ENCODE measurements around the gene ANKRD66.

ANKRD66 gene

DNA sequence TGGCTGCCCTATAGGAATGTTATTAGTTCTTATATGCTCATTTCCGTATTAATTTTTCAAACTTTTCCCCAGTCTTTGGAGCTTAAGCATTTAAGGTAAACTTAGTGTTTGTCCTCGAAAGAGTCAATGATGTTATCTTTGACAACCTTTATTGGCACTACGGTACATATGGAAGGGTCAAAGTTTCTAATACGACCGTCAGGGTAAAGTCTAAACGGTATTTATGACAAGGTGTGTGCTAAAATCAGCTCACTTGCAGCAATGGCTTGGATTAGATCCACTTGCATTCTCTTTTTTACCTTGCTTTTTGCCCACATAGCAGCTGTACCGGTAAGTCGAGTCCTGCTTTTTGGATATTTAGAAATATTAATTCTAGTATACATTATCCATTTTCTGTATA is 46.4 kb downstream of the ANKRD66 start, which contains the start of gene MEP1A:
MEP1A (plus strand) TSS at position 252 of the 400 bp plus-strand sequence; CDS start at position 262, 10 bp downstream.
- no peak within 1 kb of the TSS for H3K4me3 ChIP-seq (ENCODE audit: low read length)
- no peak within 1 kb of the TSS for H3K9ac ChIP-seq (ENCODE audit: low read length)
- no peaks in the 10 kb centered on the region for H3K4me1 ChIP-seq (ENCODE audit: control insufficient read depth, insufficient read depth, low read length)
- H3K36me3 ChIP-seq (ENCODE audit: control insufficient read depth, insufficient read depth, low read length, severe bottlenecking), result no peaks in the 10 kb centered on the region
- H3K27me3 ChIP-seq (replicated peaks; ENCODE audit: control insufficient read depth, insufficient read depth, low read length), result peaks cover 8% of the 10 kb centered on the region
- DNase-seq (ENCODE audit: low read depth), result no peak
- no peaks in the 10 kb centered on the region for H3K9me3 ChIP-seq (ENCODE audit: control insufficient read depth, low read length)

DNA sequence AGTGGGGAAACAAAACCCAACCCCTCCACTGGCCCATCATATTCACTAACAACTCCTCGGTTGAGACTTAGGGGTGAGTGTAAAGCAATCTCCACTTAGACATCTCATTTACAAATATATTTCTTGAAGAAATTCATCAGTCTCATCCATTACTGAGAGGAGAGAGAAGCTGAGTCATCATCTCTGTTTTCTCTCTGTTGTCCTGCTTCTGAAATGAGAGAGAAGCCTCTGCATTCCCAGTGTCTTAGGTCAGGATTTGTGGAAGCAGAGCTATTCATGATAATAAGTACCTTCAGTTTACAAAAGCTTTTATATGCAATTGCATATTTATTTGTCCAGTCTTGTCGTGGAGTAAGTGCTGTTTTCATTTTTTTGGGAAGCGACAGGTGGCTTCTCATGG is 47.3 kb downstream of the ANKRD66 start:
- Histone ChIP-seq H3K27me3 (replicated peaks; ENCODE audit: control insufficient read depth, insufficient read depth, low read length) (peaks cover 8% of the 10 kb centered on the region), H3K36me3 (ENCODE audit: control insufficient read depth, insufficient read depth, low read length, severe bottlenecking) (no peaks in the 10 kb centered on the region), H3K9me3 (ENCODE audit: control insufficient read depth, low read length) (no peaks in the 10 kb centered on the region), H3K9ac (ENCODE audit: low read length) (no peak overlapping the region), H3K4me1 (ENCODE audit: control insufficient read depth, insufficient read depth, low read length) (no peaks in the 10 kb centered on the region), H3K4me3 (ENCODE audit: low read length) (no peak overlapping the region)
- no peak for DNase-seq (ENCODE audit: low read depth)

DNA sequence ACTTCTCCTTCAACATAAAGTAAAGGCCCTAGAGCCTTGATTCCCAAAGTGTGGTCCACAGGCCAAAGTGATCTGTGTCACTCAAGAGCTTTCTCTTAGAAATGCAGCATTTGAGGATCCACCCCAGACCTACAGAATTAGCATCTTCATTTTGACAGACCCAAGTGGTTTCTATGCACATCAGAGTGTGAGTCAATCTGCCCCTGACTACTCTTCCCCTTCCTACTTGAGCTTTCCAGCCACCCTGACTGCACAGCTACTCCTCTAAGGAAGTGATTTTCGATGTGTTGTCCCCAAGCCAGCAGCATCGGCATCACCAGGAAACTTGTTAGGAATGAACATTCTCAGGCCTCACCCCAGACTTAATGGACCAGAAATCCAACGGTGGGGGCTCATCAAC is 49.1 kb downstream of the ANKRD66 start:
- Histone ChIP-seq H3K4me1 (ENCODE audit: control insufficient read depth, insufficient read depth, low read length) (no peaks in the 10 kb centered on the region), H3K36me3 (ENCODE audit: control insufficient read depth, insufficient read depth, low read length, severe bottlenecking) (no peaks in the 10 kb centered on the region), H3K9ac (ENCODE audit: low read length) (no peak overlapping the region), H3K4me3 (ENCODE audit: low read length) (no peak overlapping the region), H3K9me3 (ENCODE audit: control insufficient read depth, low read length) (no peaks in the 10 kb centered on the region), H3K27me3 (replicated peaks; ENCODE audit: control insufficient read depth, insufficient read depth, low read length) (peaks cover 7% of the 10 kb centered on the region)
- DNase-seq (ENCODE audit: low read depth), result no peak

DNA sequence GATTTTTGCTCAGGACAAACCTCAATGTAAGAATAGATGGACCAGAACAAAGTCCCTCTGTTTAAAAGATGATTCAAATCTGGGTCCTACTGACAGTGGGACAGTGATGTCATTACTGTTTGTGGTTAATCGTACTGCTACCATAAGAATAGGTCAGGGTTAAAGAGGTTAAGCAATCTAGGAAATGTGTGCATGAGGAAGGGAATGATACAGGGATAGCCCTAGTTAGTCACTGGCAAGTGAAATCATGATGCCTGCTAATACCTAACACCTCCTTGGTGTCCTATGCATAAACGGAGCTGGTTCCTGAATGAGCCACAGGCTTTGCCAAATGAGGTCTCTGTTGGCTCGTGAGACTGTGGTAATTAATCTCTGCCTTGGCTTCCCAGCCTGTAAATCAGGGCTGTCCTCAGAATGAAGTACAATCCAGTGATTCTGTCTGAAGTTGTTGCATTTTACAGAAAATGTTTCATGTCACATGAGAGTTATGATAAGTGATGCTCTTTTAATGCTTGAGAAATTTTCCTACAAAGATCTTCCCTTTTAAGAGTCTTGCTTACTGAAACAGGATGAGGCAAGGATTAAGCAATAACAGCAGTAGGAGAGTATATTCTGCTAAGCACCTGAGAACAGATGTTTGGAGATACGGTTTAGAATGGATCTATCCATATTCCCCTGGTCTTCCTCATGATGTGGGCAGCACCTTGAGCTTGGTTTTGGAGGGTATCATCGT is 50.3 kb downstream of the ANKRD66 start:
- H3K4me1 ChIP-seq (ENCODE audit: control insufficient read depth, insufficient read depth, low read length), result no peaks in the 10 kb centered on the region
- peaks cover 7% of the 10 kb centered on the region for H3K27me3 ChIP-seq (replicated peaks; ENCODE audit: control insufficient read depth, insufficient read depth, low read length)
- no peak overlapping the region for H3K9ac ChIP-seq (ENCODE audit: low read length)
- no peak for DNase-seq (ENCODE audit: low read depth)
- H3K36me3 ChIP-seq (ENCODE audit: control insufficient read depth, insufficient read depth, low read length, severe bottlenecking), result no peaks in the 10 kb centered on the region
- no peaks in the 10 kb centered on the region for H3K9me3 ChIP-seq (ENCODE audit: control insufficient read depth, low read length)
- no peak overlapping the region for H3K4me3 ChIP-seq (ENCODE audit: low read length)

DNA sequence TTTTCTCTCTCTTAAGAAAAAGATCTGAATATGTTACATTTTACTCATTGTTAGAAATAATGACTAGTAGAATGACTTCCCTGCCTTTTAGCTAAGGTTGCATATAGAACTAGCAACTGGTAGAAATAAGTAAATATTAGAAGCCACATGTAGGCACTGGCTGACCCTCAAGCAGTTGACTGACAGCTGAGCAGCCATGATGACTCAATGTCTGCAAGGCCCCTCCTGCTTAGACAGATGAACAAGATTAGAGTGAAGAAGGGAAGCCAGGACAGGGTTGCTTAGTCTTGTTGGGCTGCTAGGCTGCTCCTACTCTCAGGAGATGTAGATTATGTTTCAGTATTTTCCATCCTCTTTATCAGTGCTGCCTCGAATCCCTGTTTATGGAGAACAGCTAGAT is 52.9 kb downstream of the ANKRD66 start:
- no peaks in the 10 kb centered on the region for H3K4me1 ChIP-seq (ENCODE audit: control insufficient read depth, insufficient read depth, low read length)
- no peak for DNase-seq (ENCODE audit: low read depth)
- peaks cover 7% of the 10 kb centered on the region for H3K27me3 ChIP-seq (replicated peaks; ENCODE audit: control insufficient read depth, insufficient read depth, low read length)
- H3K9ac ChIP-seq (ENCODE audit: low read length), result no peak overlapping the region
- H3K9me3 ChIP-seq (ENCODE audit: control insufficient read depth, low read length), result no peaks in the 10 kb centered on the region
- no peaks in the 10 kb centered on the region for H3K36me3 ChIP-seq (ENCODE audit: control insufficient read depth, insufficient read depth, low read length, severe bottlenecking)
- no peak overlapping the region for H3K4me3 ChIP-seq (ENCODE audit: low read length)

DNA sequence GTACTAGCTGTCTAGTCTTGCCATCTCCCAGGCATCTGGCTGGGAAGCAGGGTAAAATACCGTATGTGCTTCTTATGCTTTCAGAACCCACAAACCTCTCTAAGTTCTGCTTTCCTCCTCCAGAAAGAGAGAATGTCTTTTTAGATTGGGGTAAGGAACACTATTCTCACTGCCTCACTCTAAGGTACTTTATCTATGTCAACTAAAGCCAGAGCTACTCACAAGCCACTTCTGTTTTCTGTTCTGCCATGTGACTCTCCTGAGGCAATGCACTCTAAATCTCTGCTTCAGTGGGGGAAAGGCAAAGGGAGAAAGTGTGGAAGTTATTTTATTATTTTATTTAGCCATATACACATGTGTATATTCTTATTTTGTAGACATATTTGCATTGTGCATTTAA is 62.1 kb downstream of the ANKRD66 start:
- no peaks in the 10 kb centered on the region for H3K4me1 ChIP-seq (ENCODE audit: control insufficient read depth, insufficient read depth, low read length)
- no peak overlapping the region for H3K4me3 ChIP-seq (ENCODE audit: low read length)
- no peaks in the 10 kb centered on the region for H3K9me3 ChIP-seq (ENCODE audit: control insufficient read depth, low read length)
- no peak overlapping the region for H3K9ac ChIP-seq (ENCODE audit: low read length)
- H3K27me3 ChIP-seq (replicated peaks; ENCODE audit: control insufficient read depth, insufficient read depth, low read length), result peaks cover 9% of the 10 kb centered on the region
- H3K36me3 ChIP-seq (ENCODE audit: control insufficient read depth, insufficient read depth, low read length, severe bottlenecking), result no peaks in the 10 kb centered on the region
- no peak for DNase-seq (ENCODE audit: low read depth)

Measured in adipocyte (in vitro differentiated cells).